OCI-LY7 (cell line): Measurements from ENCODE around the gene RDH13. TPM values are rescaled to one million over a fixed set of nuclear protein-coding genes. Genes with fewer than 3 reads are reported as not detected.

Experiments used
- BruUV-seq: library from RNA; stranded (reverse); fragments of 400-500 nt; replicated peaks from 2 replicates; lab custom pipeline; 2021; lab: Mats Ljungman, UMichigan
- CTCF ChIA-PET: fragments of 300-600 bp; sonication (Branson Sonifier 250); formaldehyde crosslinking; loops from one replicate; lab custom pipeline; 2022; ENCODE audit warnings: antibody characterized with exemption; ENCODE audit not compliant: unreplicated experiment; lab: Charles Lee
- POLR2A ChIA-PET: fragments of 300-600 bp; sonication (Branson Sonifier 250); formaldehyde crosslinking; loops from one replicate; lab custom pipeline; 2022; ENCODE audit warnings: antibody characterized with exemption; lab: Charles Lee
- DNase-seq: peaks from one replicate; pipeline ENCODE4 v3.0.0-alpha.2; 2015; ENCODE audit warnings: low spot score
- H2AFZ ChIP-seq: fragments of 200-600 bp; sonication (generic), shearing (Covaris generic); 2 replicates; pipeline ENCODE4 v1.6.1; 2014; ENCODE audit warnings: mild to moderate bottlenecking, antibody characterized with exemption, low read length, moderate library complexity
- H3K27ac ChIP-seq: fragments of 200-600 bp; sonication (generic); 2 replicates; pipeline ENCODE4 v1.5.1; 2014; ENCODE audit warnings: mixed run types, low read depth, mild to moderate bottlenecking, moderate library complexity, low read length, inconsistent platforms; ENCODE audit not compliant: poor library complexity, severe bottlenecking
- H3K36me3 ChIP-seq: fragments of 200-600 bp; sonication (generic); 2 replicates; pipeline ENCODE4 v1.6.1; 2014; ENCODE audit warnings: mild to moderate bottlenecking, antibody characterized with exemption, low read length, moderate library complexity, mixed read lengths; ENCODE audit not compliant: insufficient read depth
- H3K4me1 ChIP-seq: fragments of 200-600 bp; sonication (generic); 2 replicates; pipeline ENCODE4 v1.5.1; 2014; ENCODE audit warnings: mild to moderate bottlenecking, low read length; ENCODE audit not compliant: insufficient read depth, poor library complexity, severe bottlenecking
- H3K4me2 ChIP-seq: fragments of 200-600 bp; sonication (generic); 2 replicates; pipeline ENCODE4 v1.6.1; 2014; ENCODE audit warnings: mild to moderate bottlenecking, low read length
- H3K4me3 ChIP-seq: fragments of 200-600 bp; sonication (generic); 2 replicates; pipeline ENCODE4 v1.5.1; 2014; ENCODE audit warnings: mild to moderate bottlenecking, low read depth, low read length; ENCODE audit not compliant: poor library complexity, severe bottlenecking
- H3K79me2 ChIP-seq: fragments of 200-600 bp; sonication (generic); 2 replicates; pipeline ENCODE4 v1.6.1; 2016; ENCODE audit warnings: low read depth, mild to moderate bottlenecking, low read length, moderate library complexity, mixed read lengths; ENCODE audit not compliant: insufficient read depth
- H3K9me2 ChIP-seq: fragments of 200-600 bp; sonication (generic); 2 replicates; pipeline ENCODE4 v1.6.1; 2016; ENCODE audit warnings: mild to moderate bottlenecking, low read length, mixed read lengths; ENCODE audit not compliant: insufficient read depth
- H3K9me3 ChIP-seq: fragments of 200-600 bp; sonication (generic); 2 replicates; pipeline ENCODE4 v1.6.1; 2014; ENCODE audit warnings: mild to moderate bottlenecking, mixed run types, low read length, mixed read lengths
- H4K20me1 ChIP-seq: fragments of 200-600 bp; sonication (generic); 2 replicates; pipeline ENCODE4 v1.6.1; 2014; ENCODE audit warnings: mild to moderate bottlenecking, antibody characterized with exemption, low read length, moderate library complexity, mixed read lengths; ENCODE audit not compliant: insufficient read depth
- EZH2phosphoT487 ChIP-seq: fragments of 200-600 bp; sonication (generic); IDR thresholded peaks from 2 replicates; pipeline ENCODE4 v1.6.1; 2018; ENCODE audit warnings: low read depth, borderline replicate concordance, mild to moderate bottlenecking, mixed run types, antibody characterized with exemption, low read length, moderate library complexity, mixed read lengths
- intact Hi-C: fragments of 100-400 bp; cut with micrococcal nuclease; formaldehyde crosslinking; loops from one replicate; pipeline ENCODE4 v1.10.0; 2022; ENCODE audit not compliant: unreplicated experiment
- total RNA-seq, 2 experiments: library from RNA; depleted of rRNA in 1 of 2; stranded (reverse); fragments of >200 nt in 1 of 2; shearing (Covaris generic) in 1 of 2; gene quantifications; 2 replicates each; pipeline ENCODE4 v1.2.3, GENCODE V29; 2014 to 2022
- TF ChIP-seq, protein P1 (sequence below): fragments of 200-600 bp; sonication (generic); conservative IDR thresholded peaks from 2 replicates; pipeline ENCODE4 v1.5.1; 2014; ENCODE audit warnings: mild to moderate bottlenecking, antibody characterized with exemption, low read length, moderate library complexity, mixed read lengths

Gene RDH13
- total RNA-seq, 2 experiments from 2014 or later: 19.5 to 23.1 TPM

DNA sequence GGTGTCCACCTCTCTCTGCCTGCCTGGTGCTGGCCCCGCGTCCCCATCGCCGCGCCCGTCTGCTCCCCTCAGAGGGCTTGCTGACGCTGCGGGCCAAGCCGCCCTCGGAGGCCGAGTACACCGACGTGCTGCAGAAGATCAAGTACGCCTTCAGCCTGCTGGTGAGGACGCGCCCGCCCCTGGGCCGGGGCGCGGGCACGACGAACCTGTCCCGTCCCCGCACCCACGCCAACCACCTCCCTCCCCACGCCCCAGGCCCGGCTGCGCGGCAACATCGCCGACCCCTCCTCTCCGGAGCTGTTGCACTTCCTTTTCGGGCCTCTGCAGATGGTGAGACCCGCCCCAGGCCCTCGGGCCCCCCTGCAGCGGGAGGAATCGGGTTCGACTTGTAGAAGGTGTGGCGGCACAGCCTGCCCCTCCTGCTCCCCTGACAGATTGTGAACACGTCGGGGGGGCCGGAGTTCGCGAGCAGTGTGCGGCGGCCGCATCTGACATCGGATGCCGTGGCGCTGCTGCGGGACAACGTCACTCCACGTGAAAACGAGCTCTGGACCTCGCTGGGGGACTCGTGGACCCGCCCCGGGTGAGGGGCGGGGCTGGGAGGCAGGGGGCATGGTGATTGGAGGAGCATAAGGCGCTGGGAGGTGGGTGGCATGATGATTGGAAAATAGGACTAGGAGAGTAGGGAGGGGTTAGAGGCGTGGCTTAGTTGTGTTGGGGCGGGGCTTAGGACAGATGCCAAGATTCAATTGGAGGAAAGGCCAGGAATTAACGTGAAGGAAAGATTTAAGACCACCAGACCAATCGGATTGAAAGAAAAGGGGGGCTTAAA is 19.3 kb upstream of the RDH13 start:
- CTCF ChIA-PET: no interaction called here

DNA sequence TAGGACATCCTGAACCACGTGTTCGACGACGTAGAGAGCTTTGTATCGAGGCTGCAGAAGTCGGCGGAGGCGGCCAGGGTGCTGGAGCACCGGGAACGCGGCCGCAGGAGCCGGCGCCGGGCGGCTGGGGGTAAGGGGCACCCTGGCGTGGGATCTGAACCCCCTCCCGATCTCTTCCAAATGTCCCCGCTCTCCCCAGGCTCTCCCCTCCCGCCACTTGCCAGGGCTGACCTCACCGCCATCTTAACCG is 18.7 kb upstream of the RDH13 start:
- H3K4me2 ChIP-seq: peak overlapping the region; percentile 89
- ChIA-PET CTCF (no interaction called here), POLR2A (interaction anchor here (0.6 kb wide), 1 partner anchor 702 kb away, joined by 3 read pairs; no protein-coding TSS in a partner anchor)
- no peaks in the 10 kb centered on the region for H3K9me2 ChIP-seq
- H3K9me3 ChIP-seq: no peaks in the 10 kb centered on the region
- no peak for TF ChIP-seq EZH2phosphoT487
- DNase-seq: no peak
- no peaks in the 10 kb centered on the region for H3K79me2 ChIP-seq
- no peaks in the 10 kb centered on the region for H4K20me1 ChIP-seq
- intact Hi-C loops: loop anchor here (2.0 kb wide), 2 partner anchors 51 to 85 kb away; partner anchors contain the start of gene DNAAF3
- no peak overlapping the region for H3K27ac ChIP-seq
- peak overlapping the region; percentile 32 for H3K4me3 ChIP-seq
- no TSS peak for BruUV-seq
- H3K36me3 ChIP-seq: peaks cover under 1% of the 10 kb centered on the region; the same call in 1 of the 2 replicates
- no peak overlapping the region for H2AFZ ChIP-seq
- peaks cover 20% of the 10 kb centered on the region for H3K4me1 ChIP-seq

More for the DNA sequence above, 19.3 kb upstream of the RDH13 start:
- DNase-seq: peak; percentile 79
- BruUV-seq: no TSS peak
- Histone ChIP-seq H3K4me3 (peak overlapping the region; percentile 32), H3K4me2 (peak overlapping the region; percentile 89), H4K20me1 (no peaks in the 10 kb centered on the region), H2AFZ (no peak overlapping the region), H3K9me3 (no peaks in the 10 kb centered on the region), H3K79me2 (no peaks in the 10 kb centered on the region), H3K9me2 (no peaks in the 10 kb centered on the region), H3K36me3 (peaks cover 6% of the 10 kb centered on the region), H3K27ac (no peak overlapping the region), H3K4me1 (peaks cover 20% of the 10 kb centered on the region)
- TF ChIP-seq, protein P1, sequence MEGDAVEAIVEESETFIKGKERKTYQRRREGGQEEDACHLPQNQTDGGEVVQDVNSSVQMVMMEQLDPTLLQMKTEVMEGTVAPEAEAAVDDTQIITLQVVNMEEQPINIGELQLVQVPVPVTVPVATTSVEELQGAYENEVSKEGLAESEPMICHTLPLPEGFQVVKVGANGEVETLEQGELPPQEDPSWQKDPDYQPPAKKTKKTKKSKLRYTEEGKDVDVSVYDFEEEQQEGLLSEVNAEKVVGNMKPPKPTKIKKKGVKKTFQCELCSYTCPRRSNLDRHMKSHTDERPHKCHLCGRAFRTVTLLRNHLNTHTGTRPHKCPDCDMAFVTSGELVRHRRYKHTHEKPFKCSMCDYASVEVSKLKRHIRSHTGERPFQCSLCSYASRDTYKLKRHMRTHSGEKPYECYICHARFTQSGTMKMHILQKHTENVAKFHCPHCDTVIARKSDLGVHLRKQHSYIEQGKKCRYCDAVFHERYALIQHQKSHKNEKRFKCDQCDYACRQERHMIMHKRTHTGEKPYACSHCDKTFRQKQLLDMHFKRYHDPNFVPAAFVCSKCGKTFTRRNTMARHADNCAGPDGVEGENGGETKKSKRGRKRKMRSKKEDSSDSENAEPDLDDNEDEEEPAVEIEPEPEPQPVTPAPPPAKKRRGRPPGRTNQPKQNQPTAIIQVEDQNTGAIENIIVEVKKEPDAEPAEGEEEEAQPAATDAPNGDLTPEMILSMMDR: no peak
- no peak for TF ChIP-seq EZH2phosphoT487
- POLR2A ChIA-PET: interaction anchor here (0.6 kb wide), 1 partner anchor 703 kb away, joined by 3 read pairs; no protein-coding TSS in a partner anchor
- intact Hi-C loops: no loop called here

DNA sequence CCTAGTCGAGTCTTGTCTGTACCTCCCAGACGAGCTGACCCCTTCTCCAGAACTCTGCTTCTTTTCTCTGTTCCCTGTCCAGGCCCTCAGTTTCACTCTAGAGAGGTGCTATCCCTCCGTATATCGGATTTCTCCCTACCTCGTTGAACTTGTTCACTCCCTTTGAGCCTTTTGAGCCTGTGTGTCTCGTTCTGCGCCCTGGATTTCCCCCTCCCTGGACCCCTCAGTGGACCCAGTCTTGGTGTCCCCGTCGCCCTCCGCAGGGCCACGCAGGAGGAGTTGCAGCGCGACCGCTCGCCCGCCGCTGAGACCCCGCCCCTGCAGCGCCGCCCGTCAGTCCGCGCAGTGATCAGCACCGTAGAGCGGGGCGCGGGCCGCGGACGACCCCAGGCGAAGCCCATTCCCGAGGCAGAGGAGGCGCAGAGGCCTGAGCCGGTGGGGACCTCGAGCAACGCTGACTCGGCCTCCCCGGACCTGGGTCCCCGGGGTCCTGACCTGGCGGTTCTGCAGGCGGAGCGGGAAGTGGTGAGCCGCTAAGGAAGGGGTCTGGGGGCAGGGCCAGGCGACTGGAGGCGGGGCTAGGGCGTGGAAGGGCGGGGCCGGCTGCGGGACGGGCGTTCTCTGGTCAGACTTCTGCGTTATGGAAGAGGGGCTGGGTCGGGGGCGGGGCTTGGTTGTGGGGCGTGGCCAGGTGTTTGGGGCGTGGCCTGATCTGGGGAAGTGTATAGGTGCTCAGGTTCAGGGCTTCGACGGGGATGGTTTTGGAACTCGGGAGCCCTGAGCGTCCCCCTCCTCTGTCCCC is 18.2 kb upstream of the RDH13 start:
- TF ChIP-seq EZH2phosphoT487: no peak
- TF ChIP-seq, protein P1: no peak; the same call in 1 of the 2 replicates
- Histone ChIP-seq H3K79me2 (no peaks in the 10 kb centered on the region), H3K9me2 (no peaks in the 10 kb centered on the region), H2AFZ (peak overlapping the region; percentile 83; the same call in 1 of the 2 replicates), H3K36me3 (no peaks in the 10 kb centered on the region), H3K4me2 (peak overlapping the region; percentile 89), H3K4me3 (peak overlapping the region; percentile 70), H3K27ac (peak overlapping the region; percentile 56), H4K20me1 (no peaks in the 10 kb centered on the region), H3K4me1 (peaks cover 20% of the 10 kb centered on the region), H3K9me3 (no peaks in the 10 kb centered on the region)
- intact Hi-C loops: loop anchor here (2.0 kb wide), 2 partner anchors 52 to 86 kb away; partner anchors contain the start of gene DNAAF3
- CTCF ChIA-PET: no interaction called here
- POLR2A ChIA-PET: interaction anchor here (0.6 to 1.5 kb wide), 2 partner anchors 18 to 702 kb away, joined by 3 to 6 read pairs; partner anchors contain the start of gene RDH13
- DNase-seq: peak; percentile 90
- BruUV-seq: no TSS peak
